Neural cell (in vitro differentiated cells): ENCODE measurements around the gene MIEF1. TPM values are rescaled to one million over a fixed set of nuclear protein-coding genes. Genes with fewer than 3 reads are reported as not detected.

Source experiments
- H2AFZ ChIP-seq: fragments of 200-600, 300-800 bp; sonication (generic), shearing (Covaris generic); 2 replicates; pipeline ENCODE4 v1.6.0; 2014; ENCODE audit warnings: low read depth, mild to moderate bottlenecking, antibody characterized with exemption, low read length, moderate library complexity
- H3F3A ChIP-seq: fragments of 200-600 bp; shearing (Covaris generic); 2 replicates; pipeline ENCODE4 v1.6.1; 2016; ENCODE audit warnings: mild to moderate bottlenecking, moderate library complexity, mixed read lengths, antibody characterized with exemption, low read length; ENCODE audit not compliant: insufficient read depth, poor library complexity, severe bottlenecking
- H3K27ac ChIP-seq: fragments of 200-600, 300-800 bp; sonication (generic), shearing (Covaris generic); 2 replicates; pipeline ENCODE4 v1.5.1; 2014; ENCODE audit warnings: mild to moderate bottlenecking, low read length, moderate library complexity
- H3K27me3 ChIP-seq: fragments of 300-800, 200-600 bp; sonication (generic), shearing (Covaris generic); 2 replicates; pipeline ENCODE4 v1.6.0; 2014; ENCODE audit warnings: mild to moderate bottlenecking, low read depth, low read length, moderate library complexity; ENCODE audit not compliant: insufficient read depth
- H3K36me3 ChIP-seq: fragments of 300-800, 200-600 bp; sonication (generic), shearing (Covaris generic); 2 replicates; pipeline ENCODE4 v1.5.1; 2014; ENCODE audit warnings: mild to moderate bottlenecking, antibody characterized with exemption, low read length, moderate library complexity; ENCODE audit not compliant: insufficient read depth
- H3K4me2 ChIP-seq: fragments of 300-800, 200-600 bp; sonication (generic), shearing (Covaris generic); 2 replicates; pipeline ENCODE4 v1.6.0; 2014; ENCODE audit warnings: mild to moderate bottlenecking, low read length
- H3K4me3 ChIP-seq: fragments of 300-800, 200-600 bp; sonication (generic), shearing (Covaris generic); 2 replicates; pipeline ENCODE4 v1.5.1; 2014; ENCODE audit warnings: mild to moderate bottlenecking, low read length, moderate library complexity
- H3K79me2 ChIP-seq: fragments of 200-600 bp; shearing (Covaris generic); replicated peaks from 2 replicates; pipeline ENCODE4 v1.6.0; 2014; ENCODE audit warnings: mild to moderate bottlenecking, low read length, moderate library complexity; ENCODE audit not compliant: insufficient read depth
- H3K9ac ChIP-seq: fragments of 300-800, 200-600 bp; sonication (generic), shearing (Covaris generic); 2 replicates; pipeline ENCODE4 v1.6.1; 2016; ENCODE audit warnings: mild to moderate bottlenecking, low read length, mixed read lengths
- H3K9me2 ChIP-seq: fragments of 200-600 bp; shearing (Covaris generic); 2 replicates; pipeline ENCODE4 v1.6.1; 2016; ENCODE audit warnings: mild to moderate bottlenecking, low read length, mixed read lengths; ENCODE audit not compliant: insufficient read depth
- H3K9me3 ChIP-seq: fragments of 200-600, 300-800 bp; sonication (generic), shearing (Covaris generic); 2 replicates; pipeline ENCODE4 v1.6.1; 2016; ENCODE audit warnings: mild to moderate bottlenecking, mixed run types, low read length, moderate library complexity, mixed read lengths
- H4K20me1 ChIP-seq: fragments of 200-600 bp; shearing (Covaris generic); 2 replicates; pipeline ENCODE4 v1.6.1; 2016; ENCODE audit warnings: mild to moderate bottlenecking, mixed run types; ENCODE audit not compliant: insufficient read depth
- EP300 ChIP-seq: fragments of 450-650 bp; conservative IDR thresholded peaks from 2 replicates; pipeline ENCODE4 v1.6.1; 2014; ENCODE audit warnings: antibody characterized with exemption, mild to moderate bottlenecking, moderate library complexity; ENCODE audit not compliant: poor library complexity, severe bottlenecking
- EZH2 ChIP-seq: fragments of 200-600, 300-800 bp; shearing (Covaris generic), sonication (generic); IDR thresholded peaks from 2 replicates; pipeline ENCODE4 v1.6.1; 2014; ENCODE audit warnings: antibody characterized with exemption, low read length, borderline replicate concordance, mild to moderate bottlenecking; ENCODE audit not compliant: insufficient read depth, poor library complexity, severe bottlenecking
- MXI1 ChIP-seq: fragments of 450-650 bp; conservative IDR thresholded peaks from 2 replicates; pipeline ENCODE4 v1.6.1; 2014; ENCODE audit warnings: antibody characterized with exemption, mild to moderate bottlenecking; ENCODE audit not compliant: poor library complexity, severe bottlenecking
- POLR2AphosphoS5 ChIP-seq: IDR thresholded peaks from 2 replicates; pipeline ENCODE4 v1.6.1; 2012
- RAD21 ChIP-seq: fragments of 450-650 bp; conservative IDR thresholded peaks from 2 replicates; pipeline ENCODE4 v1.6.1; 2014; ENCODE audit warnings: antibody characterized with exemption, mild to moderate bottlenecking, moderate library complexity
- SMC3 ChIP-seq: fragments of 450-650 bp; conservative IDR thresholded peaks from 2 replicates; pipeline ENCODE4 v1.6.1; 2014; ENCODE audit warnings: antibody characterized with exemption, mild to moderate bottlenecking, moderate library complexity; ENCODE audit not compliant: poor library complexity
- TAF1 ChIP-seq: IDR thresholded peaks from 2 replicates; pipeline ENCODE4 v1.6.1; 2012; ENCODE audit warnings: low read depth
- polyA plus RNA-seq: library from polyadenylated mRNA; depleted of rRNA; stranded (reverse); fragments of >200 nt; gene quantifications from 2 replicates; pipeline ENCODE4 v1.2.3, GENCODE V29; 2014
- TF ChIP-seq, protein P1 (sequence below): IDR thresholded peaks from 2 replicates; pipeline ENCODE4 v1.6.1; 2012; ENCODE audit warnings: borderline replicate concordance
- TF ChIP-seq, protein P2 (sequence below): fragments of 450-650 bp; IDR thresholded peaks from 2 replicates; pipeline ENCODE4 v1.5.1; 2014; ENCODE audit warnings: antibody characterized with exemption, mild to moderate bottlenecking, moderate library complexity; ENCODE audit not compliant: poor library complexity, severe bottlenecking

Gene MIEF1
- polyA plus RNA-seq, 1 donor from 2014 or later, result 19.8 TPM

DNA sequence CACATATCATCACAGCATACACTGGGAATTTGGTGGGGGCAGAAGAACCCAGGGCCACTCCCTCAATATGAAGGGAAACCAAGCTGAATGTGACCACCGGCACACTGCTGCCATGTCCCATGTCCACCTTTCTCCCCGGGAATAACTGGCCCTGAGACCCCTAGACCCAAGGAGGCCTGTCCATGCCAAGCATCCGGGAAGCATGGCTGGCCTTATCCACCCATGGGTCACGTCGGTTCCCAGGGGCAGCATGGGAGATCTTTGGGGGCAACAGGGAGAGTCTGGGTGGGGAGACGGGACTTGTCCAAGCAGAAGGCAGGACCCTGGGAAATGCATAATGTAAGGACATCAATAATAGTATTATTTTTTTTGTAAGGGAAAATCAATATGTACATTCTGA, 10.4 kb upstream of the MIEF1 start:
- no peak overlapping the region for H3K27ac ChIP-seq
- no peaks in the 10 kb centered on the region for H3K27me3 ChIP-seq
- no peaks in the 10 kb centered on the region for H3K79me2 ChIP-seq
- H3K9me2 ChIP-seq, result no peaks in the 10 kb centered on the region
- no peak overlapping the region for H3K4me2 ChIP-seq
- TF ChIP-seq, protein P1, sequence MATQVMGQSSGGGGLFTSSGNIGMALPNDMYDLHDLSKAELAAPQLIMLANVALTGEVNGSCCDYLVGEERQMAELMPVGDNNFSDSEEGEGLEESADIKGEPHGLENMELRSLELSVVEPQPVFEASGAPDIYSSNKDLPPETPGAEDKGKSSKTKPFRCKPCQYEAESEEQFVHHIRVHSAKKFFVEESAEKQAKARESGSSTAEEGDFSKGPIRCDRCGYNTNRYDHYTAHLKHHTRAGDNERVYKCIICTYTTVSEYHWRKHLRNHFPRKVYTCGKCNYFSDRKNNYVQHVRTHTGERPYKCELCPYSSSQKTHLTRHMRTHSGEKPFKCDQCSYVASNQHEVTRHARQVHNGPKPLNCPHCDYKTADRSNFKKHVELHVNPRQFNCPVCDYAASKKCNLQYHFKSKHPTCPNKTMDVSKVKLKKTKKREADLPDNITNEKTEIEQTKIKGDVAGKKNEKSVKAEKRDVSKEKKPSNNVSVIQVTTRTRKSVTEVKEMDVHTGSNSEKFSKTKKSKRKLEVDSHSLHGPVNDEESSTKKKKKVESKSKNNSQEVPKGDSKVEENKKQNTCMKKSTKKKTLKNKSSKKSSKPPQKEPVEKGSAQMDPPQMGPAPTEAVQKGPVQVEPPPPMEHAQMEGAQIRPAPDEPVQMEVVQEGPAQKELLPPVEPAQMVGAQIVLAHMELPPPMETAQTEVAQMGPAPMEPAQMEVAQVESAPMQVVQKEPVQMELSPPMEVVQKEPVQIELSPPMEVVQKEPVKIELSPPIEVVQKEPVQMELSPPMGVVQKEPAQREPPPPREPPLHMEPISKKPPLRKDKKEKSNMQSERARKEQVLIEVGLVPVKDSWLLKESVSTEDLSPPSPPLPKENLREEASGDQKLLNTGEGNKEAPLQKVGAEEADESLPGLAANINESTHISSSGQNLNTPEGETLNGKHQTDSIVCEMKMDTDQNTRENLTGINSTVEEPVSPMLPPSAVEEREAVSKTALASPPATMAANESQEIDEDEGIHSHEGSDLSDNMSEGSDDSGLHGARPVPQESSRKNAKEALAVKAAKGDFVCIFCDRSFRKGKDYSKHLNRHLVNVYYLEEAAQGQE, result no peak
- no peak for TF ChIP-seq EP300
- TF ChIP-seq SMC3, result no peak
- TF ChIP-seq POLR2AphosphoS5, result no peak
- TF ChIP-seq, protein P2, sequence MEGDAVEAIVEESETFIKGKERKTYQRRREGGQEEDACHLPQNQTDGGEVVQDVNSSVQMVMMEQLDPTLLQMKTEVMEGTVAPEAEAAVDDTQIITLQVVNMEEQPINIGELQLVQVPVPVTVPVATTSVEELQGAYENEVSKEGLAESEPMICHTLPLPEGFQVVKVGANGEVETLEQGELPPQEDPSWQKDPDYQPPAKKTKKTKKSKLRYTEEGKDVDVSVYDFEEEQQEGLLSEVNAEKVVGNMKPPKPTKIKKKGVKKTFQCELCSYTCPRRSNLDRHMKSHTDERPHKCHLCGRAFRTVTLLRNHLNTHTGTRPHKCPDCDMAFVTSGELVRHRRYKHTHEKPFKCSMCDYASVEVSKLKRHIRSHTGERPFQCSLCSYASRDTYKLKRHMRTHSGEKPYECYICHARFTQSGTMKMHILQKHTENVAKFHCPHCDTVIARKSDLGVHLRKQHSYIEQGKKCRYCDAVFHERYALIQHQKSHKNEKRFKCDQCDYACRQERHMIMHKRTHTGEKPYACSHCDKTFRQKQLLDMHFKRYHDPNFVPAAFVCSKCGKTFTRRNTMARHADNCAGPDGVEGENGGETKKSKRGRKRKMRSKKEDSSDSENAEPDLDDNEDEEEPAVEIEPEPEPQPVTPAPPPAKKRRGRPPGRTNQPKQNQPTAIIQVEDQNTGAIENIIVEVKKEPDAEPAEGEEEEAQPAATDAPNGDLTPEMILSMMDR, result no peak
- no peak for TF ChIP-seq RAD21
- no peak for TF ChIP-seq TAF1
- no peak for TF ChIP-seq MXI1
- no peak for TF ChIP-seq EZH2
- no peaks in the 10 kb centered on the region for H4K20me1 ChIP-seq
- no peak overlapping the region for H3K9ac ChIP-seq
- H3K9me3 ChIP-seq, result no peaks in the 10 kb centered on the region
- no peaks in the 10 kb centered on the region for H3F3A ChIP-seq
- no peaks in the 10 kb centered on the region for H3K36me3 ChIP-seq
- H2AFZ ChIP-seq, result no peak overlapping the region
- no peak overlapping the region for H3K4me3 ChIP-seq

DNA sequence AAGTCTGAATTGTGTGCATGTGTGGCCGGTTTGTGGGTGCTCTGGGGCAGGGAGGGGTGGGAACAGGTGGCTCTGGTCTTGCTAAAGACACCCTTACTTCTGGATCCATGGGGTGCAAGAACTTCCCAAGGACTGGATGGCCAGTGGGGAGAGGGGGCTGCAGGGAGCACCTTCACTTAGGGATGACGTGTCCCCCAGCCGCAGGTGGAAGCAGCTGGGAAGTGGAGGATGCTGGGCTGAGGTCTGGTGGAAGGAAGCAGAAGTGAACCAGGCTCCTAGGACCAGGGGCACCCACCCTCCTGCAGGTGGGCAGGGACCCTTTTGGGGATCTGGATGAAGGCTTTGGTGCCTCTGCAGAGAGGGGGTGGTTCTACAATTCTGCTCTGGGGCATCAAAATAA, 9.9 kb upstream of the MIEF1 start:
- no peak overlapping the region for H3K9ac ChIP-seq
- H3K27me3 ChIP-seq, result no peaks in the 10 kb centered on the region
- no peaks in the 10 kb centered on the region for H3K9me3 ChIP-seq
- no peaks in the 10 kb centered on the region for H3K9me2 ChIP-seq
- no peaks in the 10 kb centered on the region for H3K79me2 ChIP-seq
- H3K4me3 ChIP-seq, result no peak overlapping the region
- H3K27ac ChIP-seq, result no peak overlapping the region
- no peaks in the 10 kb centered on the region for H4K20me1 ChIP-seq
- H3K4me2 ChIP-seq, result no peak overlapping the region
- no peak for TF ChIP-seq POLR2AphosphoS5
- no peaks in the 10 kb centered on the region for H3F3A ChIP-seq
- no peaks in the 10 kb centered on the region for H3K36me3 ChIP-seq
- H2AFZ ChIP-seq, result no peak overlapping the region

DNA sequence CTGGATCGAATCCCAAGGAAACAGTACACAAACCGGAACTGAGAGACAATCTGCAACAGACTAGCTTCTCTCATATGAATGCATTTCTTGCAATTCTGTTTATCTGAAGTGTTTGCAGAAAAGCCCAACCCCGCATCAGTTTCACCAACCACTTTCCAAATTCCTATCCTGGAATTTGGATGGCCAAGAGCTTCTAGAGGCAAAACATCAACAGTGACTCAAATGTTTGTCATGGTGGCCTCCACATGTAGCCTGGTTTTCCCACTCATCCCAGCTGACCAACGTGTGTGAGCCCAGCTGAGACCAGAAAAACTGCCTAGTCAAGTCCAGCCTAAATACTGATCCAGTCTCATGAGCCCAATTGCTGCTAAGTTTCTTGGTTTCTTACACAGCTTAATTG, 8.3 kb upstream of the MIEF1 start:
- H3F3A ChIP-seq, result no peaks in the 10 kb centered on the region
- H3K4me3 ChIP-seq, result no peak overlapping the region
- H2AFZ ChIP-seq, result no peak overlapping the region
- H3K9me2 ChIP-seq, result no peaks in the 10 kb centered on the region
- H3K4me2 ChIP-seq, result no peak overlapping the region
- TF ChIP-seq TAF1 (no peak), MXI1 (no peak), EP300 (no peak), SMC3 (no peak), RAD21 (no peak), EZH2 (no peak), POLR2AphosphoS5 (no peak)
- TF ChIP-seq, protein P1, result no peak
- TF ChIP-seq, protein P2, result no peak
- no peaks in the 10 kb centered on the region for H3K27me3 ChIP-seq
- no peak overlapping the region for H3K9ac ChIP-seq
- H3K36me3 ChIP-seq, result no peaks in the 10 kb centered on the region
- no peaks in the 10 kb centered on the region for H3K9me3 ChIP-seq
- H3K79me2 ChIP-seq, result no peaks in the 10 kb centered on the region
- no peak overlapping the region for H3K27ac ChIP-seq
- H4K20me1 ChIP-seq, result no peaks in the 10 kb centered on the region
